GM19324 (cell line): ENCODE results near the gene NUBP2.

Source experiments
- ATAC-seq: cut with Tn5 transposase; IDR thresholded peaks from one replicate; pipeline ENCODE4 v1.9.1; 2021; ENCODE audit warnings: mild to moderate bottlenecking, moderate library complexity; ENCODE audit not compliant: unreplicated experiment, low FRiP score

NUBP2 gene

GRCh38 chr16:1781758-1782407 lies 877 bp upstream of the NUBP2 start:
- ATAC-seq = peak; percentile 3

DNA sequence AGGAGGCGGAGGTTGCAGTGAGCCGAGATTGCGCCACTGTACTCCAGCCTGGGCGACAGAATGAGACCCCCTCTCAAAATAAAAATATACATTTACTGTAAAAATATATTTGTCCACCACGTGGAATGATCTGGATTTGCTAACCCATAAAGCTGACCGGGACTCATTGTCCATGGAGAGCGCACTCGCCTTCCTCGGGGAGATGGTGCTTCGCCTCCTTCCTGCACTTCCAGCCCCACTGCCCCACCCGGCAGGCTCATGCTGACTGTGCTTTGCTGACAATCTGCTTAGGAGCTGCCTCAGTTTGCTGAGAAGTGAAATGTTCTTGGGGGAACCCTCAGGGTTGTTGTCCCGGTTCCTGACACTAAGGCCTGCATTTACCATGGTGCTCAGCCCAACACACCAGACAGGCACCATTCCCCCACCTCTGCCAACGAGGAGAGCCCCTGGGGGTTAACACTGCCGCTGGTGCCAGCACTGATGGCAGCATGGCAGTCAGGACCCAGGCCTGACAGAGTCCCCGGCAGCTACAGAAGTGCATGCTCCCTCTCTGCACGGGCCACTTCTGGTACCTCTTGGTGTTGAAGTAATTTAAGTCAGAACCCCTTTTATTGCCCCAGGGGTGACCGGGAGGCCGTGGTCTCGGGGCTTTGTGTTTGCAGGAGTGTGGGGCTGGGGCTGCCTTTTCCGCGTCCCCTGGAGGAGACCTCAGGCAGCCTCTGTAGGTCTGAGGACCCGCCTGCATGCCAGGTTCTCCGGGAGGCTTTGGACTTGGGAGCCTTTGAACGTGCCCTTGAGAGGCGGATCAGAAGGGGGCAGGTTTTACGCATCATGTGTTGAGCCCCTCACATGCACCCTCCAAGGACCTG lies 2.5 kb downstream of the NUBP2 start:
- ATAC-seq = no peak

DNA sequence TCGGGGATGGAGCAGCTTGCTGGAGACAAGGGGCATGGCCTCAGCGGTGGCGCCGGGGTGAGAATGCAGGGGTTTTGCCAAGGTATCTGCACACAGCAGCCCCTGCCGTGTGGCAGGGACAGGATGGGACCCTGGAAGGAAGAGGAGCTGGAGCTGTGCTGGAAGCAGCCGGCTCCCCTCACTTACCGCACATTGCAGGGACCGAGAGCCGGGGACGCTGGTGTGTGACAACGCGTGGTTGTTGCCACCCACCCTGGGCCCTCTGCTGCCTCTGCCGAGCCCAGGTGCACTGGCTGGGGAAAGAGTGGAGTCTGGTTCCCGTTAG lies 3.0 kb downstream of the NUBP2 start:
- no peak for ATAC-seq

DNA sequence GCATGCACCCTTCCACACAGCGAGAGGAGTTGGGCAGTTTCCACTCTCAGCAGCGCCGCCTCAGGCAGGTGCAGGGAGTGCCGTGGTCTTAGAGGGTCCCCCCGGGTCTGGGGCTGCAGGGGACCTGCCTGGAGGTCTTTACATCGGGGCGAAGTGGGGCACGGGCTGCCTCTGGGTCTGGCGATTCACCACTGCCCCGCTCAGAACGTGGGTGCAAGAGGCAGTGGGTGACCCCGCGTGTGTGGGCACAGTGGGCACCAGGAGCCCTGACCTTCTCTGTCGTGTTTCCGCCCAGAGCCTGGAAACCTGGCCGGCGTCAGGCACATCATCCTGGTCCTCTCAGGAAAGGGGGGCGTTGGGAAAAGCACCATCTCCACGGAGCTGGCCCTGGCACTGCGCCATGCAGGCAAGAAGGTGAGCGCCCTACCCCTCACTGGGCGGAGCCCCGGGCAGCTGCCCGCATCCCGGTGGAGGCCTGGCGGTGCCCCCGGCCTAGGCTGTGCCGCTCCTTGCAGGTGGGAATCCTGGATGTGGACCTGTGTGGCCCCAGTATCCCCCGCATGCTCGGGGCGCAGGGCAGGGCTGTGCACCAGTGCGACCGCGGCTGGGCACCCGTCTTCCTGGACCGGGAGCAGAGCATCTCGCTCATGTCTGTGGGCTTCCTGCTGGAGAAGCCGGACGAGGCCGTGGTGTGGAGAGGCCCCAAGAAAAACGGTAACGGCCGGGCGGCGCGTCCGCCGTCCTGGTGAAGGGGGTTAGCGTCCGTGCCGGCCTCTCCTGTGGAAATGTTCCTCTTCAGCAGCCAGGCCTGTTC lies 3.7 kb downstream of the NUBP2 start:
- ATAC-seq = no peak

- no peak for ATAC-seq
These were observed 4.2 kb downstream of the NUBP2 start for GRCh38 chr16:1787056-1787321.

- ATAC-seq = no peak
These were observed 4.7 kb downstream of the NUBP2 start for GRCh38 chr16:1787322-1788094.

DNA sequence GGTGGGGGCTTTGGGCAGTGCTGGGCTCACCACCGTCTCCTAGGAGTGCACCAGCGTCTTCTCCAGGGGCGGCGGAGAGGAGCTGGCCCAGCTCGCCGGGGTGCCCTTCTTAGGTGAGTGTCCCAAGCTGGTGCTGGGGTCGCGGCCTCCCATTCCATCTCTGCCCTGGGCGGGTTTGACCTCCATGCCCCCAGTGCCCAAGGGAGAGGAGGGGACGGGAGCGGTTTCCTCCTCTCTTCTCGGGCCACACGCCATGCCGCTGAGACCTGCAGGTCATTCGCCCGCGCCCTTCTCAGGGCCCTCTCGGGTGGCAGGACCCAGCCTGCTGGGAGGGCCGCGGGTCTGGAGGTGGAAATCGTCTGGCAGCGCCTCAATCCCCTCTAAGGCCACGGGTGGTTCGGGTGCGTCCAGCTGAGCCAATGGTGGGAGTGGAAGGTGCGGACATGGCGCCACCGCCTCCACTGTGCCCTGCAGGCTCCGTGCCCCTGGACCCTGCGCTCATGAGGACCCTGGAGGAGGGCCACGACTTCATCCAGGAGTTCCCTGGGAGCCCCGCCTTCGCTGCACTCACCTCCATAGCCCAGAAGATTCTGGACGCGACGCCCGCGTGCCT lies 5.4 kb downstream of the NUBP2 start:
- ATAC-seq = no peak

DNA sequence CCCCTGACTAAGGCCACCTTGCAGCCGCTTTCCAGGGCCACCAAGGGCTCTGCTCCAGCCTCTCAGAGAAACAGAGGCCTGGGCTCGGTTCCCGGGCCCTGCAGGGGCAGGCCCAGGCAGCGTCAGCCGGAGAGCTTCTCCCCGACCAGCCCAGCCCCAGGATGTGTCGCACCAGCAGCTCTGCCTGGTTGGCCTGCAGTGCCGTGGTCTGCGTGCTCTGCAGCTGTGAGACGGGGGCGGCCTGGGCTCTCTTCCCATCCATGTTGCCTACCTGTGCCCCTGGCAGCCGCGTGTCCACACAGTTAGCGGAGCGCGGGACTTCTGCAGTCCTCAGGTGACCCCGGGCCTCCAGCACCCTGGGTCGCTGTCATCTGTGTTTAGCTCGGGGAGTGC lies 5.9 kb downstream of the NUBP2 start:
- ATAC-seq = no peak

- no peak for ATAC-seq
These were observed 6.9 kb downstream of the NUBP2 start for GRCh38 chr16:1789643-1790045.

DNA sequence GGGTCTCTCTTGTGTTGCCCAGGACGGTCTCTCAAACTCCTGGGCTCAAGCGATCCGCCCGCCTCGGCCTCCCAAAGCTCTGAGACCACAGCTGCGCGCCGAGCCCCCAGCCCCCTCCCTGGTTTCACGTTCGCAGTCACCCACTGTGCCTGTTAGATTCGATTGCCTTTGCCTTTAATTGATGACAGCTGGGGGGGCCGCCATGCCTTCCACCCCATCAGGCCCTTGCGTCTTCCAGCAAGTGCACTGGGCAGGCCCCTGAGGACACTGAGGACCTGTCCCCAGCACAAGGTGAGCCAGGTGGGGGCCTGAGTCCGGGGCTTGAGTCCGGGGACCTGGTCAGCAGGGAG lies 7.5 kb downstream of the NUBP2 start:
- no peak for ATAC-seq

- ATAC-seq = no peak
These were observed 8.0 kb downstream of the NUBP2 start for GRCh38 chr16:1790611-1791255.

- no peak for ATAC-seq
These were observed 8.6 kb downstream of the NUBP2 start for GRCh38 chr16:1791256-1791942.

DNA sequence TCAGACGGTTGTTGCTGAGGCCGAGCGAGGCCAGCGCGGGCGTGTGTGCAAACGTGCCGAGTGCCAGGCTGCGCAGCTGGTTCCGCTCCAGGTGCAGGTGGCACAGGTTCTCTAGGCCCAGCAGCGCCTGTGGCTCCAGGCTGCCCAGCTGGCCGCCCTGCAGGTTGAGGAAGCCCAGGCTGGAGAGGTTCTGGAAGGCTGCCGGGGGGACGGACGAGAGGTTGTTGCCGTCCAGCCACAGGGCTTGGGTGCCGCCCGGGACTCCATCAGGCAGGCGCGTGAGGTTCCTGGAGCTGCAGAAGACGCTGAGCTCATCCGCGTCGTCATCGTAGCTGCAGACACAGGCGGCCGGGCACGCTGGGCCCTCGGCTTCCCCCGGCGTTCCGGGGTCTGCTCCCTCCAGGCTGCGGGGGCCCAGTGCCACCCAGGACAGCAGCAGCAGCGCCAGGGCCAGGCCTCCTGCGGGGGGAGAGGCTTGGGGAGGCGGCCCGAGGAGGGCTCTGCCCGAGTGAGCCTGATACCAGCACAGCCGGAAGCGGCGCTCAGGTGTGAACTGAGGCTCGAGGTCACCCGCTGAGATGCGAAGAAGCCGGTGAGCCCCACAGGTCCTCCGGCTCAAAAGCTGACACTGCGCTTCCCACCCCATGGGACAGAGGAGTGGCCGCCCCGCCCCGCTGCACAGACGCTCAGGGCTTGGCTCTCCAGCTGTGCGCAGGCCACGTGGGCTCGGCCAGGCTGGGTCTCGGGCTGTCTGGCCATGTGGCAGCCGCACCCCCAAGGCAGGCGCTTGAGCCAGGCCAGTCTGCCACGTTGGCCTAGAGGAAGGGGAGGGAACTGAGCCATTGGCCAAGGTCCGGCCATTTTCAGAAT lies 9.4 kb downstream of the NUBP2 start:
- ATAC-seq = no peak

DNA sequence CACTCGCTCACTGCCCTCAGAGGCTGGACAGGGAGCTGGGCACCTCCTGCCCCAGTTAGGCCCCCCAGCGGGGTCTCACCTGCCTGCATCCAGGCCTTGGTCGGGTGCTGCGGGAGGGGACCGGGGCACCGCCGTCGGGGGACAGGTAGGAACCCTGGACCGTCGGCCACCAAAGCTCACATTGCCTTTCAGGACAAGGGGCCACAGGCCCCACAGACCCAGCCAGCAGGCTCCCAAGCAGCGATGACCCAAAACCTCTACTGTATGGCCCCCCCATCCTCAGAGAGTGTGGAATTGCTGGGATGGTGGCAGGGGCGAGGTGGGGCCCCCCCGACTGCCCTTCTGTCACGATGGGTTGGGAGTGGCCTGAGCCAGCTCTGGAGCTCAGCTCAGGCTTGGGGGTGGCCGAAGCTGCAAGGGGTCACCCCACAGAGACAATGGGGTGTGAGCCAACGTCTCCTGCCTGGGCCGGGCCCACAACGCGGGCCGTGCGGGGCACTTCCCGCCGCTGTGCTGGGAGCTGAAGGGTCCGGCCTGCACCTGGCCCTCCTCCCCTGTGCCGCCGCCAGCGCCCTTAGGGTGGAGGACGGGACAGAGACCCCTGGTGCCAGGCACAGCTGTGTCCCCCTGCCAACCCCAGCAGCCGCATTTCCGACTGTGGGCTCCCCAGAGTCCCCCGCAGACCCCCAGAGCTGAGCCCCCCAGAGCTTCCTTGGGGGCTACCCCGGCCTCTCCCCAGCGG lies 10.2 kb downstream of the NUBP2 start:
- ATAC-seq = no peak

- ATAC-seq = no peak
These were observed 10.9 kb downstream of the NUBP2 start, which contains the start of gene IGFALS for GRCh38 chr16:1793578-1794220. IGFALS (minus strand) TSS chr16:1793705; CDS start chr16:1793652, 53 bp downstream.

DNA sequence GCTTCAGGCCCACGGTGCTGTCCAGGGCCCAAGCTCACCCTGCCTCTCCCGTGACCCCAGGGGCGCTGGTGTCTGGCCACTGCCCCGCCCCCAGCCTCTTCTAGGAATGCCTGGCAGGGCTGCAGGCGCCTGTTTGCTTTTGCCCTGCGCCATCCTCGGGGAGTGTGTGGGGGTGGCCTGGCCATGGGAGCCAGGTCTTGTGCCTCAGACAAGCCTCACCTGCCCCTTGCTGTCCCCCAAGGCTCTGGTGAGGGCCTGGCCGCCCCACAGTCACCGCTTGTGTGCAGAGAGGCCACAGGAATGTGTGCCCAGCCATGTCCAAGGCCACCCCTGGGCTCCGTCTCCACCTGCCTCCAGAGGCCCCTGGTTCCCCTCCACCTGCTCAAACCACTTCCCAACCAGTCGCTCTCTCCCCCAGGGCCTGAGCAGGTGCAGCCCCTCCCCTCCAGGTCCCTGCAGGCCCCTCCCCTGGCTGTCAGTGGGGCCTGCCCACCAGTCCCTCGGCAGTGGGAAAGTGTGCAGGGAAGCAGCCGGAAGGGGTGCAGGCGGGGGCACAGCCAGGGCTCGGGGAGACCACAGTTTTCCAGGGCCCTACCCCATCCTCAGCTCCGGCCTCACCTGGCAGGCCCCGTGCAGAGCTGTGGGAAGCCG lies 11.6 kb downstream of the NUBP2 start:
- no peak for ATAC-seq
